H1 (cell line): ENCODE results near the gene ZFYVE1. TPM values are rescaled to one million over a fixed set of nuclear protein-coding genes. Genes with fewer than 3 reads are reported as not detected.
A peak's percentile ranks its signal among the peaks of the same experiment; 100 is the strongest.

Experiments used
- ASH2L ChIP-seq: fragments of 200-600, 300-600 bp; sonication (generic); IDR thresholded peaks from one replicate; pipeline ENCODE4 v1.7.1; 2017; ENCODE audit warnings: low read length
- EGR1 ChIP-seq: IDR thresholded peaks from 2 replicates; pipeline ENCODE4 v1.6.1; 2011; ENCODE audit warnings: low read depth, low read length, borderline replicate concordance
- EP300 ChIP-seq, 2 experiments: IDR thresholded peaks; 1 replicate in 1 of 2; 2 replicates in 1 of 2; pipeline ENCODE4 v1.6.1; 2011 to 2012; ENCODE audit warnings: low read depth in 2 of 2, low read length in 2 of 2, mild to moderate bottlenecking in 2 of 2, borderline replicate concordance in 1 of 2, inconsistent platforms in 1 of 2, moderate library complexity in 1 of 2
- HDAC2 ChIP-seq, 2 experiments: fragments of 300-600 bp in 1 of 2; sonication (generic) in 1 of 2; IDR thresholded peaks; 2 replicates each; pipeline ENCODE4 v1.6.1; 2011 to 2012; ENCODE audit warnings: low read depth in 2 of 2, low read length in 2 of 2, mild to moderate bottlenecking in 2 of 2, moderate library complexity in 2 of 2, borderline replicate concordance in 1 of 2, inconsistent platforms in 1 of 2
- JUND ChIP-seq: IDR thresholded peaks from 2 replicates; pipeline ENCODE4 v1.6.1; 2011; ENCODE audit warnings: mild to moderate bottlenecking, improper control_type of control experiment, low read length
- MAX ChIP-seq: IDR thresholded peaks from 2 replicates; pipeline ENCODE4 v1.6.1; 2012; ENCODE audit warnings: inconsistent platforms
- PHF8 ChIP-seq: fragments of 200-600 bp; sonication (generic); conservative IDR thresholded peaks from 2 replicates; pipeline ENCODE4 v1.7.1; 2012; ENCODE audit warnings: low read depth, mild to moderate bottlenecking, inconsistent platforms, low read length, moderate library complexity
- POLR2A ChIP-seq, 2 experiments: IDR thresholded peaks; 1 replicate in 1 of 2; 2 replicates in 1 of 2; pipeline ENCODE4 v1.6.1; 2011; ENCODE audit warnings: low read depth in 2 of 2, low read length in 2 of 2, mild to moderate bottlenecking in 2 of 2; ENCODE audit errors: control extremely low read depth in 1 of 2
- RBBP5 ChIP-seq: IDR thresholded peaks from 2 replicates; pipeline ENCODE4 v1.7.1; 2012; ENCODE audit warnings: low read depth, mild to moderate bottlenecking, inconsistent platforms, low read length, moderate library complexity, borderline replicate concordance
- SIN3A ChIP-seq, 2 experiments: IDR thresholded peaks in 1 of 2; conservative IDR thresholded peaks in 1 of 2; 2 replicates each; pipeline ENCODE4 v1.6.1; 2011 to 2012; ENCODE audit warnings: low read length in 2 of 2, improper control_type of control experiment in 1 of 2, low read depth in 1 of 2, mild to moderate bottlenecking in 1 of 2
- SIRT6 ChIP-seq: IDR thresholded peaks from one replicate; pipeline ENCODE4 v1.7.1; 2012; ENCODE audit warnings: low read length, inconsistent platforms
- SP2 ChIP-seq: IDR thresholded peaks from 2 replicates; pipeline ENCODE4 v1.6.1; 2012; ENCODE audit warnings: mild to moderate bottlenecking, low read length, inconsistent platforms
- TAF1 ChIP-seq: IDR thresholded peaks from 2 replicates; pipeline ENCODE4 v1.6.1; 2011; ENCODE audit warnings: mild to moderate bottlenecking, low read depth, low read length
- TAF7 ChIP-seq: optimal IDR thresholded peaks from 2 replicates; pipeline ENCODE3; 2011; ENCODE audit warnings: low read depth, mild to moderate bottlenecking, inconsistent platforms, low read length, moderate library complexity, borderline replicate concordance
- ZNF274 ChIP-seq: IDR thresholded peaks from 2 replicates; pipeline ENCODE4 v1.7.0; 2012; ENCODE audit warnings: low read length, borderline replicate concordance; ENCODE audit errors: extremely low read depth
- polyA plus RNA-seq, 7 experiments: library from polyadenylated mRNA; depleted of rRNA in 3 of 7; stranded (reverse) in 5 of 7; unstranded in 2 of 7; fragments of >200 nt in 5 of 7; fragments of 200-250 nt in 2 of 7; gene quantifications; 1 replicate in 5 of 7; 2 replicates in 1 of 7; 4 replicates in 1 of 7; pipeline versions ENCODE4 v1.2.1 to v1.2.3, GENCODE V29; 2011 to 2013; ENCODE audit warnings: missing spikeins in 2 of 7, mixed read lengths in 2 of 7
- total RNA-seq: library from RNA; stranded (reverse); fragmentation: NEBNext Ultra II Directional; extraction: Animal tissue kit (Norgen Biotek cat#: 25700); gene quantifications from 2 replicates; pipeline ENCODE4 v1.2.1, GENCODE V29; 2021
- TF ChIP-seq, protein P1 (sequence below), 3 experiments: IDR thresholded peaks; 1 replicate in 2 of 3; 2 replicates in 1 of 3; pipeline versions ENCODE4 v1.5.1 to v1.6.1; 2011; ENCODE audit warnings: low read length in 3 of 3, mild to moderate bottlenecking in 3 of 3, inconsistent platforms in 2 of 3, low read depth in 1 of 3, moderate library complexity in 1 of 3; ENCODE audit not compliant: insufficient read depth in 1 of 3; ENCODE audit errors: control extremely low read depth in 1 of 3
- TF ChIP-seq, protein P2 (sequence below): IDR thresholded peaks from 2 replicates; pipeline ENCODE4 v1.6.1; 2012; ENCODE audit warnings: inconsistent platforms
- TF ChIP-seq, protein P3 (sequence below): IDR thresholded peaks from 2 replicates; pipeline ENCODE4 v1.6.1; 2012; ENCODE audit warnings: low read length, inconsistent platforms

The ZFYVE1 gene
- total and polyA plus RNA-seq, 2 of the 8 experiments (the other 6 are each of a cell fraction or from before 2014, with no cell fraction given) = 9.8 to 12.5 TPM

GRCh38 chr14:73058224-73058921 is 31.5 kb upstream of the ZFYVE1 start, which contains the start of gene RBM25 (continued):
- TF ChIP-seq, protein P1, sequence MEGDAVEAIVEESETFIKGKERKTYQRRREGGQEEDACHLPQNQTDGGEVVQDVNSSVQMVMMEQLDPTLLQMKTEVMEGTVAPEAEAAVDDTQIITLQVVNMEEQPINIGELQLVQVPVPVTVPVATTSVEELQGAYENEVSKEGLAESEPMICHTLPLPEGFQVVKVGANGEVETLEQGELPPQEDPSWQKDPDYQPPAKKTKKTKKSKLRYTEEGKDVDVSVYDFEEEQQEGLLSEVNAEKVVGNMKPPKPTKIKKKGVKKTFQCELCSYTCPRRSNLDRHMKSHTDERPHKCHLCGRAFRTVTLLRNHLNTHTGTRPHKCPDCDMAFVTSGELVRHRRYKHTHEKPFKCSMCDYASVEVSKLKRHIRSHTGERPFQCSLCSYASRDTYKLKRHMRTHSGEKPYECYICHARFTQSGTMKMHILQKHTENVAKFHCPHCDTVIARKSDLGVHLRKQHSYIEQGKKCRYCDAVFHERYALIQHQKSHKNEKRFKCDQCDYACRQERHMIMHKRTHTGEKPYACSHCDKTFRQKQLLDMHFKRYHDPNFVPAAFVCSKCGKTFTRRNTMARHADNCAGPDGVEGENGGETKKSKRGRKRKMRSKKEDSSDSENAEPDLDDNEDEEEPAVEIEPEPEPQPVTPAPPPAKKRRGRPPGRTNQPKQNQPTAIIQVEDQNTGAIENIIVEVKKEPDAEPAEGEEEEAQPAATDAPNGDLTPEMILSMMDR (IDR thresholded peaks at IDR 0.05; ENCODE audit: control extremely low read depth in 1 of 3, insufficient read depth in 1 of 3, low read depth in 1 of 3, low read length in 3 of 3) = no peak
- TF ChIP-seq HDAC2 (IDR thresholded peaks at IDR 0.05; ENCODE audit: borderline replicate concordance in 1 of 2, low read depth in 2 of 2, low read length in 2 of 2) (no peak), ZNF274 (no peak), ASH2L (peak; percentile 89), EP300 (IDR thresholded peaks at IDR 0.05; ENCODE audit: borderline replicate concordance in 1 of 2, low read depth in 2 of 2, low read length in 2 of 2) (no peak), SIN3A (conservative IDR thresholded peaks at IDR 0.05 in 1 of 2, IDR thresholded peaks at IDR 0.05 in 1 of 2; ENCODE audit: low read depth in 1 of 2, low read length in 2 of 2) (peak; percentile 39 to 67; a peak in 2 of 4 replicates), JUND (peak; percentile 95), EGR1 (peak; percentile 94), POLR2A (IDR thresholded peaks at IDR 0.05; ENCODE audit: control extremely low read depth in 1 of 2, low read depth in 2 of 2, low read length in 2 of 2) (peak; percentile 98 to 100), PHF8 (peak; percentile 99), TAF1 (peak; percentile 99), MAX (peak; percentile 44; the same call in 1 of the 2 replicates), SIRT6 (no peak), TAF7 (peak; percentile 99), SP2 (peak; percentile 98), RBBP5 (peak; percentile 76)
- TF ChIP-seq, protein P2, sequence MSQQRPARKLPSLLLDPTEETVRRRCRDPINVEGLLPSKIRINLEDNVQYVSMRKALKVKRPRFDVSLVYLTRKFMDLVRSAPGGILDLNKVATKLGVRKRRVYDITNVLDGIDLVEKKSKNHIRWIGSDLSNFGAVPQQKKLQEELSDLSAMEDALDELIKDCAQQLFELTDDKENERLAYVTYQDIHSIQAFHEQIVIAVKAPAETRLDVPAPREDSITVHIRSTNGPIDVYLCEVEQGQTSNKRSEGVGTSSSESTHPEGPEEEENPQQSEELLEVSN = peak; percentile 44; the same call in 1 of the 2 replicates
- TF ChIP-seq, protein P3, sequence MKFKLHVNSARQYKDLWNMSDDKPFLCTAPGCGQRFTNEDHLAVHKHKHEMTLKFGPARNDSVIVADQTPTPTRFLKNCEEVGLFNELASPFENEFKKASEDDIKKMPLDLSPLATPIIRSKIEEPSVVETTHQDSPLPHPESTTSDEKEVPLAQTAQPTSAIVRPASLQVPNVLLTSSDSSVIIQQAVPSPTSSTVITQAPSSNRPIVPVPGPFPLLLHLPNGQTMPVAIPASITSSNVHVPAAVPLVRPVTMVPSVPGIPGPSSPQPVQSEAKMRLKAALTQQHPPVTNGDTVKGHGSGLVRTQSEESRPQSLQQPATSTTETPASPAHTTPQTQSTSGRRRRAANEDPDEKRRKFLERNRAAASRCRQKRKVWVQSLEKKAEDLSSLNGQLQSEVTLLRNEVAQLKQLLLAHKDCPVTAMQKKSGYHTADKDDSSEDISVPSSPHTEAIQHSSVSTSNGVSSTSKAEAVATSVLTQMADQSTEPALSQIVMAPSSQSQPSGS = peak; percentile 69
